Heart right ventricle (tissue), 16 donors: ENCODE results near the gene CCR6. TPM values are rescaled to one million over a fixed set of nuclear protein-coding genes. Genes with fewer than 3 reads are reported as not detected.

ENCODE experiments used
- ATAC-seq, 8 donors: fragments of 200-7000 bp; cut with Tn5 transposase; one replicate each; pipeline ENCODE4 v1.9.1; 2020; ENCODE audit warnings: mild to moderate bottlenecking in 8 of 8, moderate library complexity in 8 of 8, moderate number of reproducible peaks in 1 of 8
- DNase-seq, 2 donors: peaks; one replicate each; pipeline ENCODE4 v3.0.0-alpha.2; 2020
- H3K27ac ChIP-seq, 10 donors: fragments of 200-600 bp; sonication (generic) in 2 of 10; one replicate each; pipeline versions ENCODE4 v1.5.0 to v1.8.0; 2020 to 2022; ENCODE audit warnings: mild to moderate bottlenecking in 3 of 10
- H3K27me3 ChIP-seq, 7 donors: fragments of 200-600 bp; one replicate each; pipeline ENCODE4 v1.8.0; 2021 to 2022; ENCODE audit warnings: mild to moderate bottlenecking in 2 of 7
- H3K36me3 ChIP-seq, 9 donors: fragments of 200-600 bp; sonication (generic) in 1 of 9; one replicate each; pipeline versions ENCODE4 v1.5.0 to v1.8.0; 2020 to 2022; ENCODE audit warnings: mild to moderate bottlenecking in 2 of 9
- H3K4me1 ChIP-seq, 9 donors: fragments of 200-600 bp; sonication (generic) in 1 of 9; one replicate each; pipeline versions ENCODE4 v1.5.0 to v1.8.0; 2020 to 2022; ENCODE audit warnings: mild to moderate bottlenecking in 4 of 9
- H3K4me3 ChIP-seq, 10 donors: fragments of 200-600 bp; sonication (generic) in 2 of 10; one replicate each; pipeline versions ENCODE4 v1.5.0 to v1.8.0; 2020 to 2022; ENCODE audit warnings: mild to moderate bottlenecking in 7 of 10, moderate library complexity in 2 of 10
- H3K9me3 ChIP-seq, 11 donors: fragments of 200-600 bp in 10 of 11; sonication (generic) in 2 of 11; one replicate each; pipeline versions ENCODE4 v1.5.0 to v1.8.0; 2013 to 2022; ENCODE audit warnings: mild to moderate bottlenecking in 2 of 11, control low read depth in 1 of 11, moderate library complexity in 1 of 11
- WGBS, 2 donors: extraction: QIAGEN DNeasy Blood & Tissue Kit; methylation state at CpG; one replicate each; pipeline ENCODE4 v1.1.7; 2013; ENCODE audit warnings: inconsistent platforms in 1 of 2; 5-methylcytosine and 5-hydroxymethylcytosine counted together
- intact Hi-C, 10 donors: fragments of 100-400 bp; cut with DNase I; formaldehyde crosslinking; loops; one replicate each; pipeline versions ENCODE4 v1.11.1 to v1.14.2; 2022
- polyA plus RNA-seq, 2 donors: library from polyadenylated mRNA; stranded (reverse); fragments of 200-250 nt; gene quantifications; one replicate each; pipeline ENCODE4 v1.2.3, GENCODE V29; 2013
- total RNA-seq, 10 donors: library from RNA; stranded (reverse); fragmentation: NEBNext Ultra II Directional in 3 of 10; extraction: Animal tissue kit (Norgen Biotek cat#: 25700) in 3 of 10; gene quantifications; one replicate each; pipeline versions ENCODE4 v1.2.1 to v1.2.4, GENCODE V29; 2021 to 2023
- TF ChIP-seq, protein P1 (sequence below), 9 donors: fragments of 200-600 bp; sonication (generic) in 2 of 9; IDR thresholded peaks; one replicate each; pipeline versions ENCODE4 v1.5.0 to v1.8.0; 2021 to 2022; ENCODE audit warnings: antibody characterized with exemption in 9 of 9, mild to moderate bottlenecking in 5 of 9, moderate library complexity in 1 of 9
- donor health status: Arrhythmogenic right ventricular cardiomyopathy.
- donor health status: ischemic (EF 13 %, LVEDD 7.1; RV severe dilation, severe dysfunction).
- donor health status: healthy with polysubstance abuse.
- donor health status: DM: no; HTN: yes; CAD: no.
- donor health status: DM: no; HTN: no; CAD: no.
- donor health status: ischemic (EF 25% LVEDD 6.9; RV normal size, moderate dysfunction).
- donor health status: ischemic (EF 25% LVEDD 5.7; RV mildly dilated, moderate dysfunction).
- donor health status: healthy.
- donor health status: DM: yes; HTN: yes; CAD: no.
- donor health status: Ischemic cardiomyopathy.
- donor health status: ischemic (EF 35%, LVEDD 5.7; RV mildly dilated, moderate dysfunction).
- donor health status: nonischemic (EF 11% LVEDD 7.7; RV severe dilation, severe dysfunction).
- donor health status: DM: yes; HTN: yes; CAD: no.
- donor health status: PGD.
- donor health status: ischemic (EF 29% LVEDD 5.4; RV normal size, mild dysfunction).
- donor health status: nonischemic (EF 23%, LVEDD 6.1; RV moderate dilation, normal function).

CCR6 gene
- total and polyA plus RNA-seq, 12 donors: 0.13 to 0.37 (median 0.16) TPM; not detected in 9

DNA sequence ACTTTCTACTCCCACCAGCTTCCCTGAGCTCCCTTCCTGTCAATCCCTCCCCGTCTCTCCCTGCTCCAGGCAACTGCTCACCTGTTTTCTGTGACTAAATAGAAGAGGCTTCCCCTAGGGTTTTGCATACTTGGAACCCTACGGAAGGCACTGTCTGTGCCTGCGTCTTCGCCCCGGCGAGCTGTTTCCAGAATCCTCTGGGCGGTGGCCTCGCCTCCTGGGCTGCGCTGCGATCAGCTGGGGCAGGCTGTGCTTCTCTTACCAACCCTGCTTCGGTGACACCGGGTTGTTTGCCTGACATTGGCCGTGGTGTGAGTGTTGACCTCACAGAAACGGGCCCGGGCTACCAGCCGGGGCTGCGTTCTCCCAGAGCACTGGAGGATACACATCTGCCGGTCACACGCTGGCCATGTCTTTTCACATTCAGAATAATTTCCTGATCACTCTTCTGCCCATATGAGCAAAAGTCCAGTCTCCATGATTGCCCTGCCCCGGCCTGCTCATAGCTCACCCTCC, 29.4 kb upstream of the CCR6 start:
- intact Hi-C loops: no loop called here
- DNase-seq (no peak), ATAC-seq (no peak)
- TF ChIP-seq, protein P1, sequence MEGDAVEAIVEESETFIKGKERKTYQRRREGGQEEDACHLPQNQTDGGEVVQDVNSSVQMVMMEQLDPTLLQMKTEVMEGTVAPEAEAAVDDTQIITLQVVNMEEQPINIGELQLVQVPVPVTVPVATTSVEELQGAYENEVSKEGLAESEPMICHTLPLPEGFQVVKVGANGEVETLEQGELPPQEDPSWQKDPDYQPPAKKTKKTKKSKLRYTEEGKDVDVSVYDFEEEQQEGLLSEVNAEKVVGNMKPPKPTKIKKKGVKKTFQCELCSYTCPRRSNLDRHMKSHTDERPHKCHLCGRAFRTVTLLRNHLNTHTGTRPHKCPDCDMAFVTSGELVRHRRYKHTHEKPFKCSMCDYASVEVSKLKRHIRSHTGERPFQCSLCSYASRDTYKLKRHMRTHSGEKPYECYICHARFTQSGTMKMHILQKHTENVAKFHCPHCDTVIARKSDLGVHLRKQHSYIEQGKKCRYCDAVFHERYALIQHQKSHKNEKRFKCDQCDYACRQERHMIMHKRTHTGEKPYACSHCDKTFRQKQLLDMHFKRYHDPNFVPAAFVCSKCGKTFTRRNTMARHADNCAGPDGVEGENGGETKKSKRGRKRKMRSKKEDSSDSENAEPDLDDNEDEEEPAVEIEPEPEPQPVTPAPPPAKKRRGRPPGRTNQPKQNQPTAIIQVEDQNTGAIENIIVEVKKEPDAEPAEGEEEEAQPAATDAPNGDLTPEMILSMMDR (IDR thresholded peaks at IDR 0.05): no peak
- Histone ChIP-seq H3K4me3 (peak overlapping the region in 6 of 10 donors; percentile 19 to 43 (median 34)), H3K36me3 (no peaks in the 10 kb centered on the region), H3K27ac (peak overlapping the region in 2 of 10 donors; percentile 31 to 43), H3K9me3 (peaks cover 0 to 4% (median 0%) of the 10 kb centered on the region in 11 donors), H3K4me1 (peaks cover 0 to 62% (median 7%) of the 10 kb centered on the region in 9 donors), H3K27me3 (peaks cover 0 to 8% (median 0%) of the 10 kb centered on the region in 7 donors)
- 92 to 93% methylated on average over 20 of the region's 20 CpGs for WGBS, 2 donors

DNA sequence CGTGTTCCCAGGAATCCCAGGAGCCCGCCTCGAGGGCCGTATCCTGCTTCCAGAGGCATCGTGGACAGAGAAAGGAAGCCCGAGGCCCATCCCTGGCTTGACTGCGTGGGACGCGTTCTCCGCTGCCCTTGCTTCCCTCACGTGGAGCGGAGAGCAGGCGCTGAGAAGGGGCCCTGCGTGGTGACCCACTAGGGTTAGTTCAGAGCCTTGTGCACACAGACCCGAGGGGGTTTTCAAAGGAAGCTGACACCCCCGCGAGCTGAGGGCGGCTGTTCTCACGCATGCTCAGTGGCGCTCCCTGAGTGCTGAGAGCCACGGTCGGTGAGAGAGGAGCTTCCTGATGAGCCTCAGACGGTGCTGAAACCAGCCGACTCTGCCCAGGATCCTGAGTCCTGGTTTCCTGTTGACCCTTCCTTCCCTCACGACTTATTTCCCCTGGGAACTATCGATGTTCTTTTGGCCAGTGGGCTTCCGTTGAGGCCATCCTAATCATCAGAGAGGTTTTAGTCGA, 28.9 kb upstream of the CCR6 start:
- intact Hi-C loops: no loop called here
- peaks cover 0 to 62% (median 7%) of the 10 kb centered on the region in 9 donors for H3K4me1 ChIP-seq
- DNase-seq (no peak), ATAC-seq (peak in 5 of 8 donors; percentile 50 to 64 (median 55))
- H3K9me3 ChIP-seq: no peaks in the 10 kb centered on the region
- peak overlapping the region in 9 of 10 donors; percentile 4 to 43 (median 25) for H3K4me3 ChIP-seq
- TF ChIP-seq, protein P1 (IDR thresholded peaks at IDR 0.05): no peak
- peaks cover 0 to 8% (median 0%) of the 10 kb centered on the region in 7 donors for H3K27me3 ChIP-seq
- H3K27ac ChIP-seq: peak overlapping the region in 2 of 10 donors; percentile 13 to 31
- WGBS, 2 donors: 51 to 53% methylated on average over 28 of the region's 28 CpGs
- no peaks in the 10 kb centered on the region for H3K36me3 ChIP-seq

DNA sequence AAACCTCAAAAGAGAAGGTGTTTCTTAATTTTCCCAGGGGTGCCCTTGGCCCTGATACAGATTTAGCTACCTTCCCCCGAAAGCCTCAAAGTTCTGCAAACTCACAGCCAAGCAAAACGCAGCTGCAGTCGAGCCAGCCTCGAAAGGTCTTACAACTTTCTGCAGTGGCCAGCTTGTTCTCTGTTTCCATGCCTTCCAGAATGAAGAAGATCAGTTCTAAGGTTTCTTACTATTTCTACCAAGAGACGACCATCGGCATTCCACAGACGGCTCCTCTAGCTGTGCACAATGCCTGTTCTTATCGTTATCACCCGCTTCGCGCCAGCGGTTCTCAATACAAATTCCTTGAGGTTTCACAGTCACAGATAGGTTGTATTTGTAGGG, 28.5 kb upstream of the CCR6 start:
- Histone ChIP-seq H3K36me3 (no peaks in the 10 kb centered on the region), H3K9me3 (no peaks in the 10 kb centered on the region), H3K4me3 (peak overlapping the region in 9 of 10 donors; percentile 4 to 43 (median 25)), H3K27ac (peak overlapping the region in 2 of 10 donors; percentile 13 to 31), H3K27me3 (peaks cover 0 to 8% (median 0%) of the 10 kb centered on the region in 7 donors), H3K4me1 (peaks cover 0 to 62% (median 7%) of the 10 kb centered on the region in 9 donors)
- intact Hi-C loops: no loop called here
- TF ChIP-seq, protein P1 (IDR thresholded peaks at IDR 0.05): no peak
- DNase-seq (no peak), ATAC-seq (no peak)
- WGBS, 2 donors: 32 to 33% methylated on average over 12 of the region's 12 CpGs

DNA sequence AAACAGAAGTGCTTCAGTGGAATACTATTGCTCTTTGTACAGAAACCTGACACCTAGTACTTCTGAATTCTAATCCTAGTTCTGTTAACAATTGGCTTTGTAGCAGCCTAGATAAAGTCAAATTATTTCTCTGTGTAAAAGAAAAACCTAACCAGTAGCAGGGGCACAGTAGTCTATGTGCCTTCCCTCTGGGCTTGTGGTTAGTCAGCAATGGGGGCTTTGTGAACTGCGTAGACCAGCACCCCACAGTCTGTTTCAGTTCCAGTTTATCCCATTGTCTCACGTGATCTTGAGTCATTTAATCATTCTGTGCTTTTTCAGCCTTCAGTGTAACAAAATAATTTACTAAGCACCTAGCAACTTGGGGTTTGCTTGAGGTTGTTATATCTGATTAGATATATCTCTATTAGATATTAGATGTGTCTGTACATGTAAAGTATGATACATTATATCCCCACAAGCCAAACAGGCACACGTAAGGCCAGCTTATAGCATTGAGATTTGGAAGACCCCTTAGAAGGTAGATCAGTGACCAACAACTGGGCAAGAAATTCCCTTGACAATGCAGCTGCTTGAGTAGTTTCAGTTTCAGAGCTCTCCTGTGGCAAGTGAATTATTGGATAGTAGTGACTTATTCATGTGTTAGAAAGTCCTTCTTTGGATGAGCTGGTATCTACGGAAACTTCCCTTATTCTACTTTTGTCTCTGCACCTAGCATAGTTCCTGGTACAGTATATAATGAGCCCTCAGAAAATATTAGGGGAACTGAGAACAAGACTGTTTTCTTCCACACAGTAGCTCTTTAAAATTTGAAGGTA, 27.9 kb upstream of the CCR6 start:
- Histone ChIP-seq H3K27ac (peak overlapping the region in 1 of 10 donors; percentile 13), H3K9me3 (no peaks in the 10 kb centered on the region), H3K4me3 (no peak overlapping the region), H3K36me3 (no peaks in the 10 kb centered on the region), H3K27me3 (peaks cover 0 to 8% (median 0%) of the 10 kb centered on the region in 7 donors), H3K4me1 (peaks cover 0 to 56% (median 7%) of the 10 kb centered on the region in 9 donors)
- 77 to 86% methylated on average over 4 of the region's 4 CpGs for WGBS, 2 donors
- intact Hi-C loops: no loop called here
- DNase-seq (no peak), ATAC-seq (no peak)
- TF ChIP-seq, protein P1 (IDR thresholded peaks at IDR 0.05): no peak
